WTC11 (cell line): Measurements from ENCODE around the gene OR4K1. TPM values are rescaled to one million over a fixed set of nuclear protein-coding genes. Genes with fewer than 3 reads are reported as not detected.

ENCODE experiments used
- ATAC-seq: fragments of 200-7000 bp; cut with Tn5 transposase; 2 replicates; pipeline ENCODE4 v1.10.0; 2021; ENCODE audit warnings: mild to moderate bottlenecking, moderate library complexity
- CTCF ChIA-PET: fragments of 300-600 bp; sonication (Branson Sonifier 250); formaldehyde crosslinking; loops from one replicate; lab custom pipeline; 2021; ENCODE audit warnings: antibody characterized with exemption; lab: Charles Lee
- POLR2A ChIA-PET: fragments of 350-600 bp; sonication (Branson Sonifier 250); formaldehyde crosslinking; loops from one replicate; lab custom pipeline; 2021; ENCODE audit warnings: antibody characterized with exemption; lab: Charles Lee
- DNase-seq: peaks from one replicate; pipeline ENCODE4 v3.0.0; 2021; ENCODE audit warnings: low spot score
- H3K27ac Mint-ChIP-seq: 2 replicates; pipeline ENCODE4 v1.8.0; 2021; ENCODE audit warnings: mixed read lengths
- H3K27me3 Mint-ChIP-seq: 2 replicates; pipeline ENCODE4 v1.8.0; 2021; ENCODE audit warnings: low read depth, mild to moderate bottlenecking, moderate library complexity, mixed read lengths
- H3K36me3 Mint-ChIP-seq: 2 replicates; pipeline ENCODE4 v1.8.0; 2021; ENCODE audit warnings: mixed read lengths
- H3K4me1 Mint-ChIP-seq: 2 replicates; pipeline ENCODE4 v1.8.0; 2022; ENCODE audit warnings: mixed read lengths
- H3K4me3 Mint-ChIP-seq: 2 replicates; pipeline ENCODE4 v1.8.0; 2021; ENCODE audit warnings: mild to moderate bottlenecking, moderate library complexity, mixed read lengths
- H3K9me3 Mint-ChIP-seq: 2 replicates; pipeline ENCODE4 v1.8.0; 2021; ENCODE audit warnings: mixed read lengths
- ATF1 ChIP-seq: sonication (generic); formaldehyde crosslinking; IDR thresholded peaks from 2 replicates; pipeline ENCODE4 v1.8.1; 2023; ENCODE audit warnings: mild to moderate bottlenecking, moderate library complexity, missing genetic modification reagents
- ETV6 ChIP-seq: sonication (generic); formaldehyde crosslinking; IDR thresholded peaks from 2 replicates; pipeline ENCODE4 v1.8.1; 2022; ENCODE audit warnings: mild to moderate bottlenecking, missing genetic modification reagents
- GRHL2 ChIP-seq: fragments of 250-450 bp; sonication (Bioruptor Pico); IDR thresholded peaks from 2 replicates; pipeline ENCODE4 v1.8.0; 2022; ENCODE audit warnings: mild to moderate bottlenecking, moderate library complexity; ENCODE audit not compliant: insufficient replicate concordance, severe bottlenecking
- JAZF1 ChIP-seq: fragments of 250-450 bp; sonication (Bioruptor Pico); IDR thresholded peaks from 2 replicates; pipeline ENCODE4 v1.9.0; 2021; ENCODE audit warnings: moderate library complexity, mild to moderate bottlenecking, inconsistent platforms
- MLX ChIP-seq: sonication (generic); formaldehyde crosslinking; IDR thresholded peaks from 2 replicates; pipeline ENCODE4 v1.8.1; 2023; ENCODE audit warnings: mild to moderate bottlenecking, missing genetic modification reagents, moderate library complexity
- NFYB ChIP-seq: sonication (generic); formaldehyde crosslinking; conservative IDR thresholded peaks from 2 replicates; pipeline ENCODE4 v1.8.0; 2022; ENCODE audit warnings: low read depth, missing genetic modification reagents
- OVOL2 ChIP-seq: fragments of 250-450 bp; sonication (Bioruptor Pico); IDR thresholded peaks from 2 replicates; pipeline ENCODE4 v1.9.0; 2021; ENCODE audit warnings: mild to moderate bottlenecking, borderline replicate concordance
- RORB ChIP-seq: fragments of 250-450 bp; sonication (Bioruptor Pico); IDR thresholded peaks from 2 replicates; pipeline ENCODE4 v1.9.0; 2021; ENCODE audit warnings: mild to moderate bottlenecking
- SMAD4 ChIP-seq: sonication (generic); formaldehyde crosslinking; IDR thresholded peaks from 2 replicates; pipeline ENCODE4 v1.8.0; 2022; ENCODE audit warnings: mild to moderate bottlenecking, missing genetic modification reagents
- SOX15 ChIP-seq: fragments of 250-450 bp; sonication (Bioruptor Pico); IDR thresholded peaks from 2 replicates; pipeline ENCODE4 v1.9.0; 2021; ENCODE audit warnings: mild to moderate bottlenecking
- USF1 ChIP-seq: sonication (generic); formaldehyde crosslinking; IDR thresholded peaks from 2 replicates; pipeline ENCODE4 v1.8.0; 2022; ENCODE audit warnings: mild to moderate bottlenecking, missing genetic modification reagents
- ZNF138 ChIP-seq: sonication (generic); formaldehyde crosslinking; conservative IDR thresholded peaks from 2 replicates; pipeline ENCODE4 v1.8.1; 2022; ENCODE audit warnings: mild to moderate bottlenecking, moderate library complexity, missing genetic modification reagents
- ZNF219 ChIP-seq: sonication (generic); formaldehyde crosslinking; IDR thresholded peaks from 2 replicates; pipeline ENCODE4 v1.8.0; 2023; ENCODE audit warnings: missing genetic modification reagents, mild to moderate bottlenecking, borderline replicate concordance
- ZNF671 ChIP-seq: fragments of 250-450 bp; sonication (Bioruptor Pico); IDR thresholded peaks from 2 replicates; pipeline ENCODE4 v1.8.0; 2021; ENCODE audit warnings: mild to moderate bottlenecking
- ZSCAN18 ChIP-seq: fragments of 250-450 bp; sonication (Bioruptor Pico); IDR thresholded peaks from 2 replicates; pipeline ENCODE4 v2.1.2; 2022; ENCODE audit warnings: mild to moderate bottlenecking, moderate library complexity
- total RNA-seq: library from RNA; stranded (reverse); gene quantifications from 3 replicates; pipeline ENCODE4 v1.2.3, GENCODE V29; 2021
- TF ChIP-seq, protein P1 (sequence below): sonication (generic); formaldehyde crosslinking; IDR thresholded peaks from 2 replicates; pipeline ENCODE4 v1.8.1; 2022; ENCODE audit warnings: low read depth, mild to moderate bottlenecking, moderate library complexity, missing genetic modification reagents, borderline replicate concordance
- TF ChIP-seq, protein P2 (sequence below): sonication (generic); formaldehyde crosslinking; IDR thresholded peaks from 2 replicates; pipeline ENCODE4 v1.8.1; 2022; ENCODE audit warnings: missing genetic modification reagents, borderline replicate concordance
- TF ChIP-seq, protein P3 (sequence below): sonication (generic); formaldehyde crosslinking; IDR thresholded peaks from 2 replicates; pipeline ENCODE4 v1.8.0; 2022; ENCODE audit warnings: missing genetic modification reagents

The OR4K1 gene
- total RNA-seq, 1 experiment from 2014 or later = not detected

DNA sequence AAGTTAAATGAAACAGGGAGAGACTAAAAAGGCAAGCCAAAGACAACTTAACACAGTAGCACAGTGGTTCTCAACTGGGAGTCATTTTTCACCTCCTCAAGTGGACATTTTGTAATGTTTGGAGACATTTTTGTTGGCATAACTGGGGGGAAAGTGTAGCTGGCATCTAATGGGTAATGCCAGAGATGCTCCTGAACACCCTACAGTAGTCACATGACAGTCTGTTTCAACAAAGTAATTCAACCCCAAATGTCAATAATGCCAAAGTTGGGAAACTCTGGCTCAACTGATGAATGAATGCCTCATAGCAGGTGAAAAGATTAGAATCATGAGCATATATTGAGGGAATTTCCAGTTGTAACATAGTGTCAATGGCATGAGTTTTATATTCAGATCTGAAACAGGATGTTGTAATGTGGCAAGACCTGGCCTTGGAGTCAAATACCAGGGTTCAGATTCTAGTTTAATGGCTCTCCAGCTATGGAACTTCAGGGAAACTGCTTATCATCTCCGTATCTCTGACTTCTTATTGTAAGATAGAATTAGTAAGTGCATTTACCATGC lies 12.7 kb upstream of the OR4K1 start:
- ChIA-PET POLR2A (no interaction called here), CTCF (no interaction called here)
- ATAC-seq (no peak), DNase-seq (no peak)
- Mint-ChIP-seq H3K9me3 (peaks cover 13% of the 10 kb centered on the region), H3K27me3 (peaks cover 7% of the 10 kb centered on the region), H3K36me3 (peaks cover 19% of the 10 kb centered on the region), H3K27ac (no peak overlapping the region), H3K4me1 (no peaks in the 10 kb centered on the region), H3K4me3 (no peak overlapping the region)
- TF ChIP-seq ZNF138 (CRISPR knock-in tag) (no peak), ETV6 (CRISPR knock-in tag) (no peak)
- TF ChIP-seq, protein P1, sequence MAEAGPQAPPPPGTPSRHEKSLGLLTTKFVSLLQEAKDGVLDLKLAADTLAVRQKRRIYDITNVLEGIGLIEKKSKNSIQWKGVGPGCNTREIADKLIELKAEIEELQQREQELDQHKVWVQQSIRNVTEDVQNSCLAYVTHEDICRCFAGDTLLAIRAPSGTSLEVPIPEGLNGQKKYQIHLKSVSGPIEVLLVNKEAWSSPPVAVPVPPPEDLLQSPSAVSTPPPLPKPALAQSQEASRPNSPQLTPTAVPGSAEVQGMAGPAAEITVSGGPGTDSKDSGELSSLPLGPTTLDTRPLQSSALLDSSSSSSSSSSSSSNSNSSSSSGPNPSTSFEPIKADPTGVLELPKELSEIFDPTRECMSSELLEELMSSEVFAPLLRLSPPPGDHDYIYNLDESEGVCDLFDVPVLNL = no peak
- TF ChIP-seq, all 79 proteins: peak for 0

GRCh38 chr14:19918553-19919264 lies 12.0 kb upstream of the OR4K1 start:
- no peak overlapping the region for H3K27ac Mint-ChIP-seq
- DNase-seq = no peak
- no peak for ATAC-seq
- ChIA-PET CTCF (no interaction called here), POLR2A (no interaction called here)
- no peaks in the 10 kb centered on the region for H3K4me1 Mint-ChIP-seq
- TF ChIP-seq OVOL2 (CRISPR knock-in tag) (no peak), RORB (CRISPR knock-in tag) (no peak), ATF1 (CRISPR knock-in tag) (no peak), USF1 (CRISPR knock-in tag) (no peak), SOX15 (CRISPR knock-in tag) (no peak), NFYB (CRISPR knock-in tag) (no peak), GRHL2 (CRISPR knock-in tag) (no peak), MLX (CRISPR knock-in tag) (no peak), ZNF671 (CRISPR knock-in tag) (no peak), ZSCAN18 (CRISPR knock-in tag) (no peak), SMAD4 (CRISPR knock-in tag) (no peak), JAZF1 (no peak), ZNF219 (CRISPR knock-in tag) (no peak)
- TF ChIP-seq, protein P2, sequence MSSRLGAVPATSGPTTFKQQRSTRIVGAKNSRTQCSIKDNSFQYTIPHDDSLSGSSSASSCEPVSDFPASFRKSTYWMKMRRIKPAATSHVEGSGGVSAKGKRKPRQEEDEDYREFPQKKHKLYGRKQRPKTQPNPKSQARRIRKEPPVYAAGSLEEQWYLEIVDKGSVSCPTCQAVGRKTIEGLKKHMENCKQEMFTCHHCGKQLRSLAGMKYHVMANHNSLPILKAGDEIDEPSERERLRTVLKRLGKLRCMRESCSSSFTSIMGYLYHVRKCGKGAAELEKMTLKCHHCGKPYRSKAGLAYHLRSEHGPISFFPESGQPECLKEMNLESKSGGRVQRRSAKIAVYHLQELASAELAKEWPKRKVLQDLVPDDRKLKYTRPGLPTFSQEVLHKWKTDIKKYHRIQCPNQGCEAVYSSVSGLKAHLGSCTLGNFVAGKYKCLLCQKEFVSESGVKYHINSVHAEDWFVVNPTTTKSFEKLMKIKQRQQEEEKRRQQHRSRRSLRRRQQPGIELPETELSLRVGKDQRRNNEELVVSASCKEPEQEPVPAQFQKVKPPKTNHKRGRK = no peak
- TF ChIP-seq, protein P3, sequence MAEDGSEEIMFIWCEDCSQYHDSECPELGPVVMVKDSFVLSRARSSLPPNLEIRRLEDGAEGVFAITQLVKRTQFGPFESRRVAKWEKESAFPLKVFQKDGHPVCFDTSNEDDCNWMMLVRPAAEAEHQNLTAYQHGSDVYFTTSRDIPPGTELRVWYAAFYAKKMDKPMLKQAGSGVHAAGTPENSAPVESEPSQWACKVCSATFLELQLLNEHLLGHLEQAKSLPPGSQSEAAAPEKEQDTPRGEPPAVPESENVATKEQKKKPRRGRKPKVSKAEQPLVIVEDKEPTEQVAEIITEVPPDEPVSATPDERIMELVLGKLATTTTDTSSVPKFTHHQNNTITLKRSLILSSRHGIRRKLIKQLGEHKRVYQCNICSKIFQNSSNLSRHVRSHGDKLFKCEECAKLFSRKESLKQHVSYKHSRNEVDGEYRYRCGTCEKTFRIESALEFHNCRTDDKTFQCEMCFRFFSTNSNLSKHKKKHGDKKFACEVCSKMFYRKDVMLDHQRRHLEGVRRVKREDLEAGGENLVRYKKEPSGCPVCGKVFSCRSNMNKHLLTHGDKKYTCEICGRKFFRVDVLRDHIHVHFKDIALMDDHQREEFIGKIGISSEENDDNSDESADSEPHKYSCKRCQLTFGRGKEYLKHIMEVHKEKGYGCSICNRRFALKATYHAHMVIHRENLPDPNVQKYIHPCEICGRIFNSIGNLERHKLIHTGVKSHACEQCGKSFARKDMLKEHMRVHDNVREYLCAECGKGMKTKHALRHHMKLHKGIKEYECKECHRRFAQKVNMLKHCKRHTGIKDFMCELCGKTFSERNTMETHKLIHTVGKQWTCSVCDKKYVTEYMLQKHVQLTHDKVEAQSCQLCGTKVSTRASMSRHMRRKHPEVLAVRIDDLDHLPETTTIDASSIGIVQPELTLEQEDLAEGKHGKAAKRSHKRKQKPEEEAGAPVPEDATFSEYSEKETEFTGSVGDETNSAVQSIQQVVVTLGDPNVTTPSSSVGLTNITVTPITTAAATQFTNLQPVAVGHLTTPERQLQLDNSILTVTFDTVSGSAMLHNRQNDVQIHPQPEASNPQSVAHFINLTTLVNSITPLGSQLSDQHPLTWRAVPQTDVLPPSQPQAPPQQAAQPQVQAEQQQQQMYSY (CRISPR knock-in tag) = no peak
- TF ChIP-seq, all 79 proteins: peak for 0
- Mint-ChIP-seq H3K36me3 (peaks cover 13% of the 10 kb centered on the region), H3K4me3 (no peak overlapping the region), H3K9me3 (peaks cover 6% of the 10 kb centered on the region), H3K27me3 (peaks cover under 1% of the 10 kb centered on the region; the same call in 1 of the 2 replicates)
